ENCODE data around the gene DYNLRB1.
A peak's percentile ranks its signal among the peaks of the same experiment; 100 is the strongest.
"Not testable (repeated sequence)": the region's sequence is repeated elsewhere in the genome, so short reads cannot be mapped to it uniquely, and the experiment has no call there.

The DYNLRB1 gene

DNA sequence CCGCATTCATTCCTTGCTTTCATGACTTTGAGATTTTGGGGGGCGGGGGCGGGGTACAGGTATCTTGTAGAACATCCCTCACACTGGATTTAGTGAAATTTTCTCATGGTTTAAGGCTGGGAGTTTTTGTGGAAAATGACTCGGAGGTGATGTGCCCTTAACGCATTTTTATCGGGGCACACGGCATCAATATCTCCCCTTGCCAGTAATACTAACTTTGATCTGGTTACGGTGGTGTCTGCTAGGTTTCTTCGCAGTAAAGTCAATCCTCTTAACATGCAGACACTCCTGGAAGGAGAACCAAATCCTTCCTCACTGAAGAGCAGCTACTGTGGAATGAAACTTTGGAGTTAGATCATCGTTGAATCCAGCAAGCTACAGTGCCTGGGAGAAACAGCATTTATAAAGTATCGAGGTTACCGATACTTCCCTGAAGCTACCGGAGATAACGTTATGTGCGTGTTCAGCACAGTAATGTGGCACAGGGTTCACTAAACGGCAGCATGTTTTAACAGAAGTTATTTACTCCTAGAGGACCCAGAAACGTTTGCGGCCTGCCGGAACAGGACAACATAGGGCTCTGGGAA, 1.2 kb upstream of the DYNLRB1 start:
- TF ChIP-seq, protein P1, sequence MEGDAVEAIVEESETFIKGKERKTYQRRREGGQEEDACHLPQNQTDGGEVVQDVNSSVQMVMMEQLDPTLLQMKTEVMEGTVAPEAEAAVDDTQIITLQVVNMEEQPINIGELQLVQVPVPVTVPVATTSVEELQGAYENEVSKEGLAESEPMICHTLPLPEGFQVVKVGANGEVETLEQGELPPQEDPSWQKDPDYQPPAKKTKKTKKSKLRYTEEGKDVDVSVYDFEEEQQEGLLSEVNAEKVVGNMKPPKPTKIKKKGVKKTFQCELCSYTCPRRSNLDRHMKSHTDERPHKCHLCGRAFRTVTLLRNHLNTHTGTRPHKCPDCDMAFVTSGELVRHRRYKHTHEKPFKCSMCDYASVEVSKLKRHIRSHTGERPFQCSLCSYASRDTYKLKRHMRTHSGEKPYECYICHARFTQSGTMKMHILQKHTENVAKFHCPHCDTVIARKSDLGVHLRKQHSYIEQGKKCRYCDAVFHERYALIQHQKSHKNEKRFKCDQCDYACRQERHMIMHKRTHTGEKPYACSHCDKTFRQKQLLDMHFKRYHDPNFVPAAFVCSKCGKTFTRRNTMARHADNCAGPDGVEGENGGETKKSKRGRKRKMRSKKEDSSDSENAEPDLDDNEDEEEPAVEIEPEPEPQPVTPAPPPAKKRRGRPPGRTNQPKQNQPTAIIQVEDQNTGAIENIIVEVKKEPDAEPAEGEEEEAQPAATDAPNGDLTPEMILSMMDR (IDR thresholded peaks at IDR 0.05; ENCODE audit: borderline replicate concordance, insufficient read depth, low read depth, low read length), result no peak
- peak overlapping the region; percentile 66 for H3K4me3 ChIP-seq (ENCODE audit: low read depth, low read length)

DNA sequence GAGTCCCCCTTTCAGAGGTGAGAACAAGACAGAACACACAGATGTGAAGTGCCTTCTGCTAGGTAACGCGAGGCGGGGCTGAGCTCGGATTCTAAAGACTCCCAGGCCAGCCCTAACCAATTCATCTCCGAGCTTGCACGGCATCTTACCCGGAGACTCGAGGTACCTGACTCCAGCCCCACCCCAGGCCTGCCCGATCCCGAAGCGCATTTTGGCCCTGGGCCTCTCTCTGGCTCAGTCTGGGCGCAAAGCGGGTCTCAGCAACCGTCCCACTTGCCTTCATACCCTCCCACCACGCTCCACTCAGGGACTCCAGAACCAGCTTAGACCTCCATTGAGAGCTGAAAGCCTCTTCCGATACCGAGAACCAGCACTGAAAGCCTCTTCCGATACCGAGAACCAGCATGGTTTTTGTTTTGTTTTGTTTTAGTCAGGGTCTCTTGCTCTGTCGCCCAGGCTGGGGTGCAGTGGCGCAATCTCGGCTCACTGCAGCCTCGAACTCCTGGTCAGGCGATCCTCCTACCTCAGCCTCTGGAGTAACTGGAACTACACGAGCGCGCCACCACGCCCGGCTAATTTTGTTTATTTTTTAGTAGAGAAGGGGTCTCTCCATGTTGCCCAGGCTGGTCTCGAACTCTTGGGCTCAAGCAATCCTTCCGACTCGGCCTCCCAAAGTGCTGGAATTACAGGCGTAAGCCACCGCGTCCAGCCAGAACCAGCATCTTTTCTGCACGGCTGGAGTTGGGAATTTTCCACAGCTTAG, 557 bp upstream of the DYNLRB1 start:
- peak overlapping the region; percentile 66 for H3K4me3 ChIP-seq (ENCODE audit: low read depth, low read length)
- TF ChIP-seq, protein P1 (IDR thresholded peaks at IDR 0.05; ENCODE audit: borderline replicate concordance, insufficient read depth, low read depth, low read length), result no peak

DNA sequence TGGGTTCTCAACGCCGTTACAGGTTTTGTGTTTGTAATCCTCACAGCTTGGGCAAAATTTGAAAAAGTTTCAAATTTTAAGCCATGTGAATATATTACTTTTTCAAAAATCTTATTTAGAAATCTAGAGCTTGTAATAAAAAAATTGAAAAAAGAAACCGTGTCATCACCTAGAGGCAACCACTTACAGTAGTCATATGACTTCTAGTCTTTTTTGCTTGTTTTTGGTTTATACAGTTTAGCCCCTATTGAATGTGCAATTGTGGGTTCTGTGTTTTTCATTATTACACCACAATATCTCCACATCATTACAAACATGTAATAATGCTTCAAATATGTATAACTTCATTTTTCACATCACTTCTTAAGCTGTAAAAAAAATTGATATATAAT, 888 bp downstream of the DYNLRB1 start:
- peak overlapping the region; percentile 66 for H3K4me3 ChIP-seq (ENCODE audit: low read depth, low read length)
- TF ChIP-seq, protein P1 (IDR thresholded peaks at IDR 0.05; ENCODE audit: borderline replicate concordance, insufficient read depth, low read depth, low read length), result no peak

DNA sequence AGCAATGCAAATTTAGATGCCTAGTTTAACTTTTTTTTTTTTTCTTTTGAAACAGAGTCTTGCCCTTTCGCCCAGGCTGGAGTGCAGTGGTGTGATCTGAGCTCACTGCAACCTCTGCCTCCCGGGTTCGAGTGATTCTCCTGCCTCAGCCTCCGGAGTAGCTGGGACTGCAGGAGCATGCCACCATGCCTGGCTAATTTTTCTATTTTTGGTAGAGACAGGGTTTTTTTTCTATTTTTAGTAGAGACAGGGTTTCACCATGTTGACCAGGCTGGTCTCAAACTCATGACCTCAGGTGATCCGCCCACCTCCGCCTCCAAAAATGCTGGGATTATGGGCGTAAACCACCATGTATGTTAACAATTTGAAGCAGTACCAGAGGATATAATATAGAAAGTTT, 2.6 kb downstream of the DYNLRB1 start:
- not testable (repeated sequence) for H3K4me3 ChIP-seq (ENCODE audit: low read depth, low read length)

DNA sequence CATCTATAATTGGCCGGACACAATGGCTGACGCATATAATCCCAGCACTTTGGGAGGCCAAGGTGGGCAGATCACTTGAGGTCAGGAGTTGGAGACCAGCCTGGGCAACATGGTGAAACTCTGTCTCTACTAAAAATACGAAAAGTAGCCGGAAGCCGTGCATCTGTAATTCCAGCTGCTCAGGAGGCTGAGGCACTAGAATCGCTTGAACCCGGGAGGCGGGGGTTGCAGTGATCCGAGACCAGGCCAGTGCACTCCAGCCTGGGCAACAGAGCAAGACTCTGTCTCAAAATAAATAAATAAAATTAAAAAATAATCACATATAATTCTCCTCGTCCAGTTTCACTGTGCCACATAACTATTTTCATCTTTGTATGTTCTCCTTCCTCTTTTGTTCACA, 3.6 kb downstream of the DYNLRB1 start:
- H3K4me3 ChIP-seq (ENCODE audit: low read depth, low read length), result not testable (repeated sequence)

DNA sequence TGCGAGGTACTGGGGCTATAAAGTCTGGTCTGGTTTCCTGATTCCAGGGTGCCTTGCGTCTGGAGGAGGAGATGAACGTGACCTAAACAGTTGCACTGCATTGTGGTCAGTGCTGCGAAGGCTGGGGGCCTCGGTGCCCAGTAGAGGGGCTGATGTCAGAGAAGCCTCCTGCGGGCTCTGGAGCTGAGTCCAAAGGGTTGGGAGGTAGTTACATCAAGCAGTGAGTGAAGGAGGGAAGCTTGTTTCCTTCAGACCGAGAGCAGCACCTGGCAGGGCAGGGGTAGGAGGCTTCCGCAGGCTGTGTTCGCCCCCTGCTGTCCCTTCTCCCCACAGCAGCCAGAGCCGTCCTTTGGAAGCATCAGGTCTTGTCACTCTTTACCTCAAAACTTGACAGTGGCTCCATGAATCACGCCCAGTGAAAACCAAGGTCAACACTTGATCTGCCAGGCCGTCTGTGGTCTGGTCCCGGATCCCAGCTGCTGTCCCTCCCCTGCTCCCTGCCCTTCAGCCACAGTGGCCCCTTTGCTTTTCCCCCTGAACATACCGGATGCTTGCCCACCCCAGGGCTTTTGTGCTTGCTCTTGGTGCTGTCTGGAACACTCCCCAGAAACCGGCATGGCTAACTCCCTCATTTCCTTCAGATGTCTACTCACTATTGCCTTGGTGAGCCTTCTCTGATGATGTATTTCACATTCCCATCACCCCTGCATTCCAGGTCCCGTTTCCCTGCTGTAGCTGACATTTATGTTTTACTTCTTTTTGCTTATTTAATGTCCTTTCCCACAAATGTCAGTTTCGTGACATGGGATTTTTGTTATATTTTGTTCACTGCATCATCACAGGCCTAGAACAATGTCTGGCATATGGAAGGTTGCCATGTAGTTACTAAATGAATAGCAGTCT, 7.0 kb downstream of the DYNLRB1 start:
- no peak overlapping the region for H3K4me3 ChIP-seq (ENCODE audit: low read depth, low read length)

DNA sequence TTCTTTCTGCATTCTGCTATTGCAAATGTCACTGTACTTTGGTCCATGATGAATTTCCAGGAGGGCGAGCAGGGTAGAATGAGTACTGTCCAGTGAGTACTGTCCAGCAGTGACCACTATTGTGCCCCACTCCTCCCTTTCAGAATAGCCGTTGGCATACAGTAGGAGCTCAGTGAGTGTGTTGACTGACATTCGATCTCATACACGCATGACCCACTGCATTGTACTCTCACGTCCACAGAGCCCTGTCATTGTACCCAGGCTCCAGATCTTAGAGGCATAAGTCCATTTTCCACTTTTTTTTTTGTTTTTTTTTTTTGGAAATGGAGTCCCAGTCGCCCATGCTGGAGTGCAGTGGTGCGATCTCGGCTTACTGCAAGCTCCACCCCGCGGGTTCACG, 8.2 kb downstream of the DYNLRB1 start:
- no peak overlapping the region for H3K4me3 ChIP-seq (ENCODE audit: low read depth, low read length)
- TF ChIP-seq, protein P1 (IDR thresholded peaks at IDR 0.05; ENCODE audit: borderline replicate concordance, insufficient read depth, low read depth, low read length), result no peak

More for the DNA sequence above, 7.0 kb downstream of the DYNLRB1 start:
- TF ChIP-seq, protein P1 (IDR thresholded peaks at IDR 0.05; ENCODE audit: borderline replicate concordance, insufficient read depth, low read depth, low read length), result peak; percentile 86

DNA sequence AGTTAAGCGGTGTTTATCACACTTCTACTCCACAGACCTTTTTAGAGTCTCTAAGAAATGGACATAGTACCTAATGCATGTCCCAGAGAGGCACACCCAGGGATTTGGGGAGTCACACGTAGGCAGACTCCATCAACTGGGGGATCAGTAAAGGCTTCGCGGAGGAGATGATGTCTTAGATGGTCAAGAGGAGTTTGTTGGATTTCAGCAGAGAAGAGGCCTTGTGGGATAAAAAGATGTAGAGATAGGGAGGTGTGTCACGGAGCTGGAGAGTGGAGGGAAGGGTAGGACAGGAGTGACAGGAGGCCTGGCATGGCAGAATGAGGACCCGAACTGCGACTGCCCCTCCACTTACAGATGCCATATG, 9.1 kb downstream of the DYNLRB1 start:
- TF ChIP-seq, protein P1 (IDR thresholded peaks at IDR 0.05; ENCODE audit: borderline replicate concordance, insufficient read depth, low read depth, low read length), result no peak
- no peak overlapping the region for H3K4me3 ChIP-seq (ENCODE audit: low read depth, low read length)
